CD4-positive, alpha-beta T cell treated with Interleukin-10 for 1 hour (primary cell): ENCODE results near the gene XXYLT1.

Experiments used
- DNase-seq: peaks from one replicate; pipeline ENCODE4 v3.0.0-alpha.2; 2020

The XXYLT1 gene

GRCh38 chr3:195087328-195087727 is 183.6 kb downstream of the XXYLT1 start:
- DNase-seq, result no peak

GRCh38 chr3:195086885-195087284 is 184.1 kb downstream of the XXYLT1 start:
- no peak for DNase-seq

GRCh38 chr3:195086341-195086740 is 184.6 kb downstream of the XXYLT1 start:
- no peak for DNase-seq

GRCh38 chr3:195085356-195086130 is 185.4 kb downstream of the XXYLT1 start:
- DNase-seq, result no peak

- DNase-seq, result no peak
Measured at GRCh38 chr3:195084746-195085145, 186.2 kb downstream of the XXYLT1 start.

GRCh38 chr3:195083659-195084058 is 187.3 kb downstream of the XXYLT1 start:
- no peak for DNase-seq

GRCh38 chr3:195082811-195083210 is 188.1 kb downstream of the XXYLT1 start:
- DNase-seq, result no peak

- DNase-seq, result no peak
Measured at GRCh38 chr3:195081242-195081963, 189.6 kb downstream of the XXYLT1 start.

GRCh38 chr3:195080571-195081151 is 190.3 kb downstream of the XXYLT1 start:
- no peak for DNase-seq

- no peak for DNase-seq
Measured at GRCh38 chr3:195080125-195080524, 190.8 kb downstream of the XXYLT1 start.

GRCh38 chr3:195079636-195080035 is 191.3 kb downstream of the XXYLT1 start:
- DNase-seq, result no peak

- no peak for DNase-seq
Measured at GRCh38 chr3:195078891-195079440, 192.0 kb downstream of the XXYLT1 start.

GRCh38 chr3:195077611-195078540 is 193.1 kb downstream of the XXYLT1 start:
- DNase-seq, result no peak

GRCh38 chr3:195076981-195077610 is 193.9 kb downstream of the XXYLT1 start:
- DNase-seq, result no peak

- DNase-seq, result no peak
Measured at GRCh38 chr3:195075941-195076875, 194.8 kb downstream of the XXYLT1 start.

GRCh38 chr3:195075199-195075940 is 195.6 kb downstream of the XXYLT1 start:
- DNase-seq, result no peak

GRCh38 chr3:195073866-195074860 is 196.8 kb downstream of the XXYLT1 start:
- no peak for DNase-seq

GRCh38 chr3:195072916-195073564 is 197.9 kb downstream of the XXYLT1 start:
- DNase-seq, result no peak
